HEK293 (cell line): ENCODE data around the gene PXYLP1.

Source experiments
- CTCF ChIA-PET: fragments of 350-600 bp; formaldehyde crosslinking; extraction: SDS; loops from one replicate; lab custom pipeline; 2021; ENCODE audit warnings: antibody characterized with exemption; lab: Yijun Ruan, JAX
- POLR2A ChIA-PET: fragments of 300-600 bp; formaldehyde crosslinking; extraction: SDS; loops from one replicate; lab custom pipeline; 2020; ENCODE audit warnings: antibody characterized with exemption, inconsistent platforms; lab: Yijun Ruan, JAX
- H3K27ac ChIP-seq: fragments of 200-500 bp; sonication (Bioruptor generic); 2 replicates; pipeline ENCODE4 v1.5.1; 2014; ENCODE audit warnings: low read depth, low read length, control low read depth, inconsistent platforms; ENCODE audit errors: extremely low read depth
- H3K36me3 ChIP-seq, 2 experiments: fragments of 200-500 bp in 1 of 2; sonication (Bioruptor generic) in 1 of 2; 1 replicate in 1 of 2; 2 replicates in 1 of 2; pipeline ENCODE4 v1.5.1; 2014 to 2017; ENCODE audit warnings: inconsistent platforms in 2 of 2, low read length in 2 of 2; ENCODE audit not compliant: control insufficient read depth in 2 of 2, insufficient read depth in 1 of 2
- H3K4me1 ChIP-seq: fragments of 200-500 bp; sonication (Bioruptor generic); 2 replicates; pipeline ENCODE4 v1.5.1; 2014; ENCODE audit warnings: mild to moderate bottlenecking, low read length, inconsistent platforms; ENCODE audit not compliant: control insufficient read depth, insufficient read depth
- H3K4me3 ChIP-seq: 2 replicates; pipeline ENCODE4 v1.5.1; 2011; ENCODE audit warnings: low read depth, mild to moderate bottlenecking, control low read depth, low read length, moderate library complexity
- H3K9me3 ChIP-seq: fragments of 200-500 bp; sonication (Bioruptor generic); 2 replicates; pipeline ENCODE4 v1.5.1; 2014; ENCODE audit warnings: low read depth, low read length, inconsistent platforms; ENCODE audit not compliant: control insufficient read depth, insufficient read depth
- EGR2 ChIP-seq: fragments of 450-650 bp; formaldehyde crosslinking; IDR thresholded peaks from 2 replicates; pipeline ENCODE4 v1.5.1; 2016; ENCODE audit warnings: low read depth, missing biosample characterization, missing genetic modification characterization
- GFI1B ChIP-seq: fragments of 450-650 bp; formaldehyde crosslinking; IDR thresholded peaks from 2 replicates; pipeline ENCODE4 v1.5.1; 2016; ENCODE audit warnings: missing biosample characterization, missing genetic modification characterization
- GLI4 ChIP-seq: fragments of 450-650 bp; formaldehyde crosslinking; IDR thresholded peaks from 2 replicates; pipeline ENCODE4 v1.5.1; 2016; ENCODE audit warnings: missing biosample characterization, missing genetic modification characterization
- HOXC10 ChIP-seq: sonication (generic); formaldehyde crosslinking; IDR thresholded peaks from 2 replicates; pipeline ENCODE4 v1.8.1; 2023; ENCODE audit warnings: mild to moderate bottlenecking, missing genetic modification reagents
- KLF16 ChIP-seq: fragments of 450-650 bp; formaldehyde crosslinking; IDR thresholded peaks from 2 replicates; pipeline ENCODE4 v1.5.1; 2017; ENCODE audit warnings: missing biosample characterization, missing genetic modification characterization
- ZBTB48 ChIP-seq: fragments of 450-650 bp; formaldehyde crosslinking; IDR thresholded peaks from 2 replicates; pipeline ENCODE4 v1.5.1; 2016; ENCODE audit warnings: missing biosample characterization, missing genetic modification characterization
- ZFHX2 ChIP-seq: fragments of 450-650 bp; formaldehyde crosslinking; conservative IDR thresholded peaks from 2 replicates; pipeline ENCODE4 v1.5.1; 2016; ENCODE audit warnings: missing biosample characterization, missing genetic modification characterization
- ZFP3 ChIP-seq: fragments of 450-650 bp; formaldehyde crosslinking; IDR thresholded peaks from 2 replicates; pipeline ENCODE4 v1.5.1; 2016; ENCODE audit warnings: low read depth, missing biosample characterization, missing genetic modification characterization
- ZIC2 ChIP-seq: fragments of 450-650 bp; formaldehyde crosslinking; IDR thresholded peaks from 2 replicates; pipeline ENCODE4 v1.5.1; 2016; ENCODE audit warnings: missing biosample characterization, missing genetic modification characterization
- ZNF121 ChIP-seq: fragments of 450-650 bp; formaldehyde crosslinking; IDR thresholded peaks from 2 replicates; pipeline ENCODE4 v1.5.1; 2016; ENCODE audit warnings: missing biosample characterization, missing genetic modification characterization
- ZNF155 ChIP-seq: fragments of 450-650 bp; formaldehyde crosslinking; IDR thresholded peaks from 2 replicates; pipeline ENCODE4 v1.5.1; 2016; ENCODE audit warnings: missing biosample characterization, missing genetic modification characterization
- ZNF19 ChIP-seq: fragments of 450-650 bp; formaldehyde crosslinking; IDR thresholded peaks from 2 replicates; pipeline ENCODE4; 2016; ENCODE audit warnings: missing biosample characterization, missing genetic modification characterization, low read depth
- ZNF266 ChIP-seq: fragments of 450-650 bp; formaldehyde crosslinking; IDR thresholded peaks from 2 replicates; pipeline ENCODE4 v1.5.1; 2016; ENCODE audit warnings: missing biosample characterization, missing genetic modification characterization, low read depth
- ZNF423 ChIP-seq: fragments of 450-650 bp; formaldehyde crosslinking; IDR thresholded peaks from 2 replicates; pipeline ENCODE4 v1.5.1; 2016; ENCODE audit warnings: missing biosample characterization, missing genetic modification characterization
- ZNF510 ChIP-seq: fragments of 450-650 bp; formaldehyde crosslinking; IDR thresholded peaks from 2 replicates; pipeline ENCODE4 v1.5.1; 2018; ENCODE audit warnings: mild to moderate bottlenecking, missing genetic modification characterization, missing biosample characterization; ENCODE audit not compliant: insufficient replicate concordance
- ZNF549 ChIP-seq: fragments of 450-650 bp; IDR thresholded peaks from 2 replicates; pipeline ENCODE4 v1.5.1; 2018; ENCODE audit warnings: missing biosample characterization, missing genetic modification characterization, mild to moderate bottlenecking, inconsistent platforms, moderate library complexity
- ZNF558 ChIP-seq: fragments of 450-650 bp; formaldehyde crosslinking; IDR thresholded peaks from 2 replicates; pipeline ENCODE4 v1.5.1; 2016; ENCODE audit warnings: missing biosample characterization, missing genetic modification characterization
- ZNF571 ChIP-seq: fragments of 450-650 bp; formaldehyde crosslinking; IDR thresholded peaks from 2 replicates; pipeline ENCODE4 v1.5.0; 2017; ENCODE audit warnings: missing biosample characterization, missing genetic modification characterization
- ZNF747 ChIP-seq: fragments of 450-650 bp; formaldehyde crosslinking; IDR thresholded peaks from 2 replicates; pipeline ENCODE4 v1.5.1; 2016; ENCODE audit warnings: missing biosample characterization, missing genetic modification characterization
- ZNF837 ChIP-seq: fragments of 450-650 bp; formaldehyde crosslinking; IDR thresholded peaks from 2 replicates; pipeline ENCODE4 v1.5.1; 2016; ENCODE audit warnings: missing biosample characterization, missing genetic modification characterization
- TF ChIP-seq, protein P1 (sequence below): fragments of 450-650 bp; formaldehyde crosslinking; IDR thresholded peaks from 2 replicates; pipeline ENCODE4 v1.5.1; 2016; ENCODE audit warnings: missing biosample characterization, missing genetic modification characterization, borderline replicate concordance
- TF ChIP-seq, protein P2 (sequence below): fragments of 450-650 bp; formaldehyde crosslinking; IDR thresholded peaks from 2 replicates; pipeline ENCODE4 v1.5.1; 2017; ENCODE audit warnings: missing biosample characterization, missing genetic modification characterization
- TF ChIP-seq, protein P3 (sequence below): fragments of 450-650 bp; formaldehyde crosslinking; IDR thresholded peaks from 2 replicates; pipeline ENCODE4 v1.5.1; 2017; ENCODE audit warnings: missing biosample characterization, missing genetic modification characterization
- TF ChIP-seq, protein P4 (sequence below): fragments of 450-650 bp; formaldehyde crosslinking; IDR thresholded peaks from 2 replicates; pipeline ENCODE4 v1.5.1; 2016; ENCODE audit warnings: missing biosample characterization, missing genetic modification characterization
- TF ChIP-seq, protein P5 (sequence below): fragments of 450-650 bp; formaldehyde crosslinking; IDR thresholded peaks from 2 replicates; pipeline ENCODE4 v1.5.1; 2016; ENCODE audit warnings: missing biosample characterization, missing genetic modification characterization

PXYLP1 gene

DNA sequence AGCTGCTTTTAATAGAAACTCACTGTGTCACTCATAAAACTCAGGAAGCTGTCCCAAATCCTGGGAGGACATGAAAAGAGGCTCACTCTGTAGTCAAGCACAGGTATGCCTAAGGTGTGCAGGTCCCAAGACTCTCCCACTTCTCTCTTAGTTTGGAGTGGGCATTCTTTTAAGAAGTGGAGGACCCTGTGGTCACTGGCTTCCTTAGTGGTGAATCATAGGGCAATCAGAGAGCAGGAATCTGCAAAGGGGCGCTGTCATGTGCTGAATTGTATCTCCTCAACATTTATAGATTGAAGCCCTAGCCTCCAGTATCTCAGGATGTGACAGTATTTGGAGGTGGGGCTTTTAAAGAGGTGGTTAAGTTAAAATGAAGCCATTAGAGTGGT is 89.5 kb downstream of the PXYLP1 start:
- no peaks in the 10 kb centered on the region for H3K4me1 ChIP-seq
- TF ChIP-seq ZIC2 (tag by site-specific recombination): no peak
- no peak for TF ChIP-seq ZNF266 (tag by site-specific recombination)
- no peak for TF ChIP-seq HOXC10 (CRISPR knock-in tag)
- TF ChIP-seq ZNF155 (tag by site-specific recombination): no peak
- no peak for TF ChIP-seq ZNF571
- no peak for TF ChIP-seq ZNF549 (tag by site-specific recombination)
- TF ChIP-seq ZFP3 (tag by site-specific recombination): no peak
- no peak for TF ChIP-seq GFI1B (tag by site-specific recombination)
- TF ChIP-seq, protein P1, sequence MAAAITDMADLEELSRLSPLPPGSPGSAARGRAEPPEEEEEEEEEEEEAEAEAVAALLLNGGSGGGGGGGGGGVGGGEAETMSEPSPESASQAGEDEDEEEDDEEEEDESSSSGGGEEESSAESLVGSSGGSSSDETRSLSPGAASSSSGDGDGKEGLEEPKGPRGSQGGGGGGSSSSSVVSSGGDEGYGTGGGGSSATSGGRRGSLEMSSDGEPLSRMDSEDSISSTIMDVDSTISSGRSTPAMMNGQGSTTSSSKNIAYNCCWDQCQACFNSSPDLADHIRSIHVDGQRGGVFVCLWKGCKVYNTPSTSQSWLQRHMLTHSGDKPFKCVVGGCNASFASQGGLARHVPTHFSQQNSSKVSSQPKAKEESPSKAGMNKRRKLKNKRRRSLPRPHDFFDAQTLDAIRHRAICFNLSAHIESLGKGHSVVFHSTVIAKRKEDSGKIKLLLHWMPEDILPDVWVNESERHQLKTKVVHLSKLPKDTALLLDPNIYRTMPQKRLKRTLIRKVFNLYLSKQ (tag by site-specific recombination): no peak
- TF ChIP-seq ZFHX2 (tag by site-specific recombination): no peak
- TF ChIP-seq, protein P2, sequence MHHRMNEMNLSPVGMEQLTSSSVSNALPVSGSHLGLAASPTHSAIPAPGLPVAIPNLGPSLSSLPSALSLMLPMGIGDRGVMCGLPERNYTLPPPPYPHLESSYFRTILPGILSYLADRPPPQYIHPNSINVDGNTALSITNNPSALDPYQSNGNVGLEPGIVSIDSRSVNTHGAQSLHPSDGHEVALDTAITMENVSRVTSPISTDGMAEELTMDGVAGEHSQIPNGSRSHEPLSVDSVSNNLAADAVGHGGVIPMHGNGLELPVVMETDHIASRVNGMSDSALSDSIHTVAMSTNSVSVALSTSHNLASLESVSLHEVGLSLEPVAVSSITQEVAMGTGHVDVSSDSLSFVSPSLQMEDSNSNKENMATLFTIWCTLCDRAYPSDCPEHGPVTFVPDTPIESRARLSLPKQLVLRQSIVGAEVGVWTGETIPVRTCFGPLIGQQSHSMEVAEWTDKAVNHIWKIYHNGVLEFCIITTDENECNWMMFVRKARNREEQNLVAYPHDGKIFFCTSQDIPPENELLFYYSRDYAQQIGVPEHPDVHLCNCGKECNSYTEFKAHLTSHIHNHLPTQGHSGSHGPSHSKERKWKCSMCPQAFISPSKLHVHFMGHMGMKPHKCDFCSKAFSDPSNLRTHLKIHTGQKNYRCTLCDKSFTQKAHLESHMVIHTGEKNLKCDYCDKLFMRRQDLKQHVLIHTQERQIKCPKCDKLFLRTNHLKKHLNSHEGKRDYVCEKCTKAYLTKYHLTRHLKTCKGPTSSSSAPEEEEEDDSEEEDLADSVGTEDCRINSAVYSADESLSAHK (tag by site-specific recombination): no peak
- no peak for TF ChIP-seq ZNF558
- TF ChIP-seq ZNF19 (tag by site-specific recombination): no peak
- TF ChIP-seq ZNF423: no peak
- TF ChIP-seq ZNF747 (tag by site-specific recombination): no peak
- no peak for TF ChIP-seq ZBTB48 (tag by site-specific recombination)
- TF ChIP-seq, protein P3, sequence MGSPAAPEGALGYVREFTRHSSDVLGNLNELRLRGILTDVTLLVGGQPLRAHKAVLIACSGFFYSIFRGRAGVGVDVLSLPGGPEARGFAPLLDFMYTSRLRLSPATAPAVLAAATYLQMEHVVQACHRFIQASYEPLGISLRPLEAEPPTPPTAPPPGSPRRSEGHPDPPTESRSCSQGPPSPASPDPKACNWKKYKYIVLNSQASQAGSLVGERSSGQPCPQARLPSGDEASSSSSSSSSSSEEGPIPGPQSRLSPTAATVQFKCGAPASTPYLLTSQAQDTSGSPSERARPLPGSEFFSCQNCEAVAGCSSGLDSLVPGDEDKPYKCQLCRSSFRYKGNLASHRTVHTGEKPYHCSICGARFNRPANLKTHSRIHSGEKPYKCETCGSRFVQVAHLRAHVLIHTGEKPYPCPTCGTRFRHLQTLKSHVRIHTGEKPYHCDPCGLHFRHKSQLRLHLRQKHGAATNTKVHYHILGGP (tag by site-specific recombination): no peak
- no peak for TF ChIP-seq ZNF510 (tag by site-specific recombination)
- TF ChIP-seq ZNF121 (tag by site-specific recombination): no peak
- POLR2A ChIA-PET: no interaction called here
- no peak overlapping the region for H3K4me3 ChIP-seq
- CTCF ChIA-PET: interaction anchor here (1.5 kb wide), 1 partner anchor 9 kb away, joined by 6 read pairs; no protein-coding TSS in a partner anchor
- no peak overlapping the region for H3K27ac ChIP-seq
- no peaks in the 10 kb centered on the region for H3K9me3 ChIP-seq
- no peaks in the 10 kb centered on the region for H3K36me3 ChIP-seq

DNA sequence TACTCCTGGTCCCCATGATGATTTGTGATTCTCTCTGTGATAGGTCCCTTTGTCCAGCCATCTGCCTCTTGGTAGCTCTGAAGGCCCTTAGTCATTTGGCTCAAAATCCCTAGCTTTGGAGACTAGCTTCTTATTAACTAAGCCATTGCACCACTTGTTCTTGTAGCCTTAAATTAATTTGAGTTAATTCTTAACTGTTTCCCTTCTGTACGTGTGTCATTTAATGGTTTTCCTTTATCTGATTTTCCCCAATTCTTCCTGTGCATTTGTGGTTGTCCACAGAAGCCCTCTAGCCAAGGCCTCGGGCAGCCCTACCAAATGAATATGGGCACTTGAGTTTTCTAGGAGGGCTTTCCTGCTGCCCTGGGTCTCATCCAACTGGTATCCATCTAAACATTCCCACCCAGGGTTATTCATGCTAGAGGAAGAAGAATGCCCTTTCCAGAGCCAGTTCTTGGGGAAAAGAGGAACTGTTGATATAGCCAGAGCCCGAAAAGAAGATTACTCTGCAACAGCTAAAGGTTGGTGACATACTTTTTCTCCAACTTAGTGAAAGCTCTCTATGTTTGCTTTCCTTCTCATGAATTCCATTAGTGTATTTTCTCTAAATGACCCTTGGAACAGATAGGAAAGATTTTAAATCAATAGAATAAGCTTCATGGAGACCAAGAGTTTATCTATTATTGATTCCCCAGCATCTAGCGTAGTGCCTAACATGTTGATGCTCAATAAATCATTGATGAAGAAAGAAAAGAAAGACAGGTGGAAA is 92.5 kb downstream of the PXYLP1 start:
- no peak overlapping the region for H3K27ac ChIP-seq
- ChIA-PET POLR2A (no interaction called here), CTCF (interaction anchor here (2.8 kb wide), 1 partner anchor 12 kb away, joined by 8 read pairs; no protein-coding TSS in a partner anchor)
- no peaks in the 10 kb centered on the region for H3K9me3 ChIP-seq
- no peak overlapping the region for H3K4me3 ChIP-seq
- no peaks in the 10 kb centered on the region for H3K36me3 ChIP-seq
- no peaks in the 10 kb centered on the region for H3K4me1 ChIP-seq
- TF ChIP-seq EGR2 (tag by site-specific recombination) (no peak), KLF16 (no peak), GLI4 (no peak), ZNF837 (tag by site-specific recombination) (no peak)
- TF ChIP-seq, protein P4, sequence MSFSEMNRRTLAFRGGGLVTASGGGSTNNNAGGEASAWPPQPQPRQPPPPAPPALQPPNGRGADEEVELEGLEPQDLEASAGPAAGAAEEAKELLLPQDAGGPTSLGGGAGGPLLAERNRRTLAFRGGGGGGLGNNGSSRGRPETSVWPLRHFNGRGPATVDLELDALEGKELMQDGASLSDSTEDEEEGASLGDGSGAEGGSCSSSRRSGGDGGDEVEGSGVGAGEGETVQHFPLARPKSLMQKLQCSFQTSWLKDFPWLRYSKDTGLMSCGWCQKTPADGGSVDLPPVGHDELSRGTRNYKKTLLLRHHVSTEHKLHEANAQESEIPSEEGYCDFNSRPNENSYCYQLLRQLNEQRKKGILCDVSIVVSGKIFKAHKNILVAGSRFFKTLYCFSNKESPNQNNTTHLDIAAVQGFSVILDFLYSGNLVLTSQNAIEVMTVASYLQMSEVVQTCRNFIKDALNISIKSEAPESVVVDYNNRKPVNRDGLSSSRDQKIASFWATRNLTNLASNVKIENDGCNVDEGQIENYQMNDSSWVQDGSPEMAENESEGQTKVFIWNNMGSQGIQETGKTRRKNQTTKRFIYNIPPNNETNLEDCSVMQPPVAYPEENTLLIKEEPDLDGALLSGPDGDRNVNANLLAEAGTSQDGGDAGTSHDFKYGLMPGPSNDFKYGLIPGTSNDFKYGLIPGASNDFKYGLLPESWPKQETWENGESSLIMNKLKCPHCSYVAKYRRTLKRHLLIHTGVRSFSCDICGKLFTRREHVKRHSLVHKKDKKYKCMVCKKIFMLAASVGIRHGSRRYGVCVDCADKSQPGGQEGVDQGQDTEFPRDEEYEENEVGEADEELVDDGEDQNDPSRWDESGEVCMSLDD (tag by site-specific recombination): no peak
- TF ChIP-seq, protein P5, sequence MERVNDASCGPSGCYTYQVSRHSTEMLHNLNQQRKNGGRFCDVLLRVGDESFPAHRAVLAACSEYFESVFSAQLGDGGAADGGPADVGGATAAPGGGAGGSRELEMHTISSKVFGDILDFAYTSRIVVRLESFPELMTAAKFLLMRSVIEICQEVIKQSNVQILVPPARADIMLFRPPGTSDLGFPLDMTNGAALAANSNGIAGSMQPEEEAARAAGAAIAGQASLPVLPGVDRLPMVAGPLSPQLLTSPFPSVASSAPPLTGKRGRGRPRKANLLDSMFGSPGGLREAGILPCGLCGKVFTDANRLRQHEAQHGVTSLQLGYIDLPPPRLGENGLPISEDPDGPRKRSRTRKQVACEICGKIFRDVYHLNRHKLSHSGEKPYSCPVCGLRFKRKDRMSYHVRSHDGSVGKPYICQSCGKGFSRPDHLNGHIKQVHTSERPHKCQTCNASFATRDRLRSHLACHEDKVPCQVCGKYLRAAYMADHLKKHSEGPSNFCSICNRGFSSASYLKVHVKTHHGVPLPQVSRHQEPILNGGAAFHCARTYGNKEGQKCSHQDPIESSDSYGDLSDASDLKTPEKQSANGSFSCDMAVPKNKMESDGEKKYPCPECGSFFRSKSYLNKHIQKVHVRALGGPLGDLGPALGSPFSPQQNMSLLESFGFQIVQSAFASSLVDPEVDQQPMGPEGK (tag by site-specific recombination): no peak
- TF ChIP-seq, all 188 proteins: peak for 0
